HCT116 (cell line): ENCODE measurements around the gene ZNF154.

ENCODE experiments used
- CTCF ChIP-seq, 3 experiments: fragments of 200-600 bp in 1 of 3; sonication (generic) in 1 of 3; IDR thresholded peaks in 2 of 3; conservative IDR thresholded peaks in 1 of 3; 2 replicates each; pipeline ENCODE4 v1.5.1; 2012 to 2017; ENCODE audit warnings: low read depth in 2 of 3, low read length in 2 of 3, antibody characterized with exemption in 1 of 3, borderline replicate concordance in 1 of 3, control low read depth in 1 of 3, mild to moderate bottlenecking in 1 of 3, mixed read lengths in 1 of 3, mixed run types in 1 of 3, moderate library complexity in 1 of 3; ENCODE audit not compliant: insufficient read depth in 1 of 3
- FOSL1 ChIP-seq: IDR thresholded peaks from 2 replicates; pipeline ENCODE4 v1.6.1; 2012; ENCODE audit warnings: low read depth
- POLR2A ChIP-seq: IDR thresholded peaks from 2 replicates; pipeline ENCODE4 v1.7.0; 2011; ENCODE audit warnings: borderline replicate concordance; ENCODE audit not compliant: insufficient read depth, insufficient read length; ENCODE audit errors: extremely low read depth
- SP1 ChIP-seq: IDR thresholded peaks from 2 replicates; pipeline ENCODE4 v1.6.1; 2012; ENCODE audit warnings: low read depth
- SRF ChIP-seq: IDR thresholded peaks from 2 replicates; pipeline ENCODE4 v1.6.1; 2012; ENCODE audit warnings: low read depth
- TF ChIP-seq, protein P1 (sequence below): IDR thresholded peaks from 2 replicates; pipeline ENCODE4 v1.6.1; 2012
- TF ChIP-seq, protein P2 (sequence below): IDR thresholded peaks from 2 replicates; pipeline ENCODE4 v1.6.1; 2011; ENCODE audit warnings: mild to moderate bottlenecking, low read length, moderate library complexity; ENCODE audit not compliant: insufficient replicate concordance; ENCODE audit errors: extremely low read depth

- TF ChIP-seq SRF (no peak), CTCF (IDR thresholded peaks at IDR 0.05 in 2 of 3, conservative IDR thresholded peaks at IDR 0.05 in 1 of 3; ENCODE audit: borderline replicate concordance in 1 of 3, insufficient read depth in 1 of 3, low read depth in 2 of 3, low read length in 2 of 3) (no peak), POLR2A (no peak), FOSL1 (no peak), SP1 (no peak)
- TF ChIP-seq, protein P1, sequence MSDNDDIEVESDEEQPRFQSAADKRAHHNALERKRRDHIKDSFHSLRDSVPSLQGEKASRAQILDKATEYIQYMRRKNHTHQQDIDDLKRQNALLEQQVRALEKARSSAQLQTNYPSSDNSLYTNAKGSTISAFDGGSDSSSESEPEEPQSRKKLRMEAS, result no peak
- TF ChIP-seq, protein P2, sequence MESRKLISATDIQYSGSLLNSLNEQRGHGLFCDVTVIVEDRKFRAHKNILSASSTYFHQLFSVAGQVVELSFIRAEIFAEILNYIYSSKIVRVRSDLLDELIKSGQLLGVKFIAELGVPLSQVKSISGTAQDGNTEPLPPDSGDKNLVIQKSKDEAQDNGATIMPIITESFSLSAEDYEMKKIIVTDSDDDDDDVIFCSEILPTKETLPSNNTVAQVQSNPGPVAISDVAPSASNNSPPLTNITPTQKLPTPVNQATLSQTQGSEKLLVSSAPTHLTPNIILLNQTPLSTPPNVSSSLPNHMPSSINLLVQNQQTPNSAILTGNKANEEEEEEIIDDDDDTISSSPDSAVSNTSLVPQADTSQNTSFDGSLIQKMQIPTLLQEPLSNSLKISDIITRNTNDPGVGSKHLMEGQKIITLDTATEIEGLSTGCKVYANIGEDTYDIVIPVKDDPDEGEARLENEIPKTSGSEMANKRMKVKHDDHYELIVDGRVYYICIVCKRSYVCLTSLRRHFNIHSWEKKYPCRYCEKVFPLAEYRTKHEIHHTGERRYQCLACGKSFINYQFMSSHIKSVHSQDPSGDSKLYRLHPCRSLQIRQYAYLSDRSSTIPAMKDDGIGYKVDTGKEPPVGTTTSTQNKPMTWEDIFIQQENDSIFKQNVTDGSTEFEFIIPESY, result no peak
These were observed 3.2 kb upstream of the ZNF154 start for GRCh38 chr19:57712222-57712621.
